ENCODE data around the gene NOL4L.
A peak's percentile ranks its signal among the peaks of the same experiment; 100 is the strongest.
"Not testable (repeated sequence)": the region's sequence is repeated elsewhere in the genome, so short reads cannot be mapped to it uniquely, and the experiment has no call there.

Gene NOL4L

DNA sequence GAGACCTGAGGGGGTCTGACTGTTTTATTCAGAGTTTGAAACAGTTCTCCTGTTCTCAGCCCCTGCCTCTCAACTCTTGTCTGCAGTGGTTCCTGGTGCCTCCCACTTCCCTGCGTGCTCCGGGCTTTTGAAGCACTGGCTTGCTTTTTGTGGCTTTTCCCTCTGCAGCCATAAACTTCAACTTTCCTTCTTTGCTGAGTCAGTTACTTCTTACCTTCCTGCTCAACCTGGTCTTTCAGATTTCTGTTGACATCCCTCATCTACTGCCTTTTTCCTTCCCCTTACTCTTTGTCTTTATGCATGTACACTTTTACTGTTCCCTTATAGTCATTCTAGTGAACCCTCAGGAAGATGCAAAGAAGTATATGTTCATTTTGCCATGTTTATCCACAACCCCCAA is 169.6 kb downstream of the NOL4L start:
- H3K4me3 Mint-ChIP-seq: no peak overlapping the region

DNA sequence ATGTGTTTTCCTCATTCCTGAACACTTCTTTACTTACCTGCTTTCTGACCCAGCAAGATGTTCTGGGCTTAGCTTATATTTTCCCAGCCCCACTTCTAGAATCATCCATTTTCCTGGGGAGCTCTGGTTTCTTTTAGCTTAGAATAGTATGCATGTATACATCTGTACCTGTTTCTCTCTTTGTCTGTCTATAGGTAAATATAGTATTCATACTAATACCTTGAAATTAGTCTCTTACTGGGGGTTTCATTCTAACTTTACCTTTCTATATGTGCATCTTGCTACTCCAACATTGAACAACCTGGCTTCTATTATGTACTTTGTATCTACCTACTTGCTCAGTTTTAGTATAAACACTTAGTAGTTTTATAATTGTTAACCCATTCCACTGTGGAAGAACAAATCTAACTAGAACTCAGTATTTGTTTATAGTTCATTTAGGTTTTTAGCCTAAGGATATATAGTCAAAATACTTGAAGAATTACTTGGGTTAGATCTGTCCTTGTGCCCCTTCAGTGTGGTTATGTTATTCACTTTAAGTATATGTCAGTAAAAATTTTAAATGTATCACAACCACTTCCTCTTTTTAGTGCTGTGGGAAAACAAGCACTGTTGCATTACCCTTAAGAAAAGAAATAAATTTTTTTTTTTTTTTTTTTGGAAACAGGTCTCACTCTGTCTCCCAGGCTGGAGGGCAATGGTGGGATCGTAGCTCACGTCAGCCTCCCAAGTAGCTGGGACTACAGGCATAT is 173.0 kb downstream of the NOL4L start:
- Mint-ChIP-seq H3K9me3 (no peaks in the 10 kb centered on the region), H3K36me3 (ENCODE audit: insufficient read depth) (peaks cover 21% of the 10 kb centered on the region), H3K27ac (no peak overlapping the region), H3K27me3 (no peaks in the 10 kb centered on the region), H3K4me1 (ENCODE audit: low read depth in 2 of 2) (peaks cover 33 to 56% of the 10 kb centered on the region in 2 donors), H3K4me3 (peak overlapping the region in 1 of 2 donors; percentile 4)
- no peak for ATAC-seq (replicated peaks)
- DNase-seq: no peak

More for the DNA sequence above, 169.6 kb downstream of the NOL4L start:
- H3K27ac Mint-ChIP-seq: peak overlapping the region; percentile 1 to 32
- H3K4me1 Mint-ChIP-seq (ENCODE audit: low read depth in 2 of 2): peaks cover 26 to 55% of the 10 kb centered on the region in 2 donors
- no peaks in the 10 kb centered on the region for H3K27me3 Mint-ChIP-seq
- ATAC-seq (replicated peaks) (no peak), DNase-seq (no peak)
- H3K9me3 Mint-ChIP-seq: no peaks in the 10 kb centered on the region
- peaks cover 11% of the 10 kb centered on the region for H3K36me3 Mint-ChIP-seq (ENCODE audit: insufficient read depth)

DNA sequence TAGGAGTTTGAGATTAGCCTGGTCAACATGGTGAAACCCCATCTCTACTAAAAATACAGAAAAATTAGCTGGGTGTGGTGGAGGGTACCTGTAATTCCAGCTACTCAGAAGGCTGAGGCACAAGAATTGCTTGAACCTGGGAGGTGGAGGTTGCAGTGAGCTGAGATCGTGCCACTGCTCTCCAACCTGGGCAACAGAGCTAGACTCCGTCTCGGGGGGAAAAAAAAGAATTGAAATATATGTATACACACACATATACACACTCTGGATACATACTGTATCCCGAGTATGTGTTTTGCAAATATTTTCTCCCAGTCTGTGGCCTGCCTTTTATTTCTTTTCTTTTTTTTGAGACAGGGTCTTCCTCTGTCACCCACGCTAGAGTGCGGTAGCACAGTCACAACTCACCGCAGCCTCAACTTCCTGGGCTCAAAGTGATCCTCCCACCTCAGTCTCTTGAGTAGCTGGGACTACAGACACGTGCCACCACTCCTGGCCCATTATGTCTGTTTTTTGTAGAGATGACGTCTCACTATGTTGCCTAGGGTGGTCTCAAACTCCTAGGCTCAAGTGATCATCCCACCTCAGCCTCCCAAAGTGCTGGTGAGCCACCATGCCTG is 177.9 kb downstream of the NOL4L start:
- not testable (repeated sequence) for H3K9me3 Mint-ChIP-seq, H3K27me3 Mint-ChIP-seq
- peak overlapping the region; percentile 4 to 19 for H3K27ac Mint-ChIP-seq
- DNase-seq (peak; percentile 42 to 49 (median 46)), ATAC-seq (replicated peaks) (peak; percentile 100)
- peaks cover 30 to 41% of the 10 kb centered on the region in 2 donors for H3K4me1 Mint-ChIP-seq (ENCODE audit: low read depth in 2 of 2)
- H3K36me3 Mint-ChIP-seq (ENCODE audit: insufficient read depth): peaks cover 25% of the 10 kb centered on the region
- H3K4me3 Mint-ChIP-seq: peak overlapping the region; percentile 32 to 63

DNA sequence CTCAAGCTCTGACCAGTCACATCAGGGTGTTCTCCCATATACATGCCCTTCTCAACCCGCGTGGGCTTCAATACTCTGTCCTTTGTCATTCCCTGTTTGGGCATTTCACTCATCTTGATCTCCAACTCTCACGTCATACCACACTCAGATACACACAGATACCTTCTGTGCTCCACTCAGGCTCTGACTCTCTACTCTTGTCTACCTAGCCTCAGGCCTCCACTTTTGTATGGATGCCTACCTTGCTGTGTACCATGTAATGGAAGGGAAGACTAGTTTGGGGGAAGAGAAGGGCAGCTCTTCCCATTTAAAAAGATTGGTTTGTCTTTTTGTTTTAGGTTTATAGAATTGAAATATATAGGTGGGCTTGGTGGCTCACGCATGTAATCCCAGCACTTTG is 178.4 kb downstream of the NOL4L start:
- H3K27me3 Mint-ChIP-seq: no peaks in the 10 kb centered on the region
- H3K9me3 Mint-ChIP-seq: no peaks in the 10 kb centered on the region
- peak overlapping the region; percentile 4 to 19 for H3K27ac Mint-ChIP-seq
- ATAC-seq (replicated peaks) (no peak), DNase-seq (no peak)
- peak overlapping the region in 1 of 2 donors; percentile 63 for H3K4me3 Mint-ChIP-seq
- H3K4me1 Mint-ChIP-seq (ENCODE audit: low read depth in 2 of 2): peaks cover 26 to 36% of the 10 kb centered on the region in 2 donors
- peaks cover 29% of the 10 kb centered on the region for H3K36me3 Mint-ChIP-seq (ENCODE audit: insufficient read depth)

DNA sequence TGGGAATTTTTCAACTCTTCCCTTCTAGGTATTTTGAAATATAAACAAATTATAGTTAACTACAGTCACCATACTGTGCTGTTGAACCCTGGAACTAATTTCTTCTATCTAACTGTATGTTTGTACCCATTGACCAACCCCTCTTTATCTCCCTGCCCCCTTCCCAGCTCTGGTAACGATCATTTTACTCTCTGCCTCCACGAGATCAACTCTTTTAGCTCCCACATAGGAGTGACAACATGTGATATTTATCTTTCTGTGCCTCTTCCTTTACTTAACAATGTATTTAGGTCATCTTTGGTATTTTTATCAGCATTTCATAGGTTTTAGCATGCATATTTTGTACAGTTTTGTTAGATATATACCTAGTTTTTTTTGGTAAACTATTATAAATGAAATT is 181.1 kb downstream of the NOL4L start:
- ATAC-seq (replicated peaks) (no peak), DNase-seq (no peak)
- H3K9me3 Mint-ChIP-seq: no peaks in the 10 kb centered on the region
- H3K27ac Mint-ChIP-seq: peak overlapping the region; percentile 10 to 51
- H3K4me1 Mint-ChIP-seq (ENCODE audit: low read depth in 2 of 2): peaks cover 30 to 55% of the 10 kb centered on the region in 2 donors
- H3K27me3 Mint-ChIP-seq: no peaks in the 10 kb centered on the region
- H3K4me3 Mint-ChIP-seq: no peak overlapping the region
- peaks cover 39% of the 10 kb centered on the region for H3K36me3 Mint-ChIP-seq (ENCODE audit: insufficient read depth)

DNA sequence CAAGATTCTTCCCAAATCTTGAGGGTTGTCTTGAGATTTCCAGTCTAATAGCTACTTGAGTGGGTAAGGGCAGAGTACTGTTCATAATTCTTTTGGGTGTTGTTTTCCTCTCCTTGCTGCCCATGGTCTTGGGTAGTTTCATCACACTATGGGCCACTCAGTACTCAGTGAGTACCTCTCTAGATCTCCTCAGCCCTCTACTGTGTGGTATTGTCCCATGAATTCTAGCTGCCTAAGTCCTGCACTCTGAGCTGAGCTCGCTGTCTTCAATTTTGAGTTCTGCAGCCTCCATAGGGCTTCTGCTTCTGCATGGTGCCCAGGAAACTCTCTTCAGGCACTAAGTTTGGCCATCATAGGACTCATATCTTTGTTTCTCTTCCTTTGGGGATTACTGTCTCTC is 184.7 kb downstream of the NOL4L start:
- peaks cover 21 to 42% of the 10 kb centered on the region in 2 donors for H3K4me1 Mint-ChIP-seq (ENCODE audit: low read depth in 2 of 2)
- ATAC-seq (replicated peaks) (no peak), DNase-seq (no peak)
- H3K36me3 Mint-ChIP-seq (ENCODE audit: insufficient read depth): peaks cover 30% of the 10 kb centered on the region
- H3K4me3 Mint-ChIP-seq: no peak overlapping the region
- H3K27ac Mint-ChIP-seq: peak overlapping the region; percentile 29 to 76
- H3K27me3 Mint-ChIP-seq: no peaks in the 10 kb centered on the region
- no peaks in the 10 kb centered on the region for H3K9me3 Mint-ChIP-seq

DNA sequence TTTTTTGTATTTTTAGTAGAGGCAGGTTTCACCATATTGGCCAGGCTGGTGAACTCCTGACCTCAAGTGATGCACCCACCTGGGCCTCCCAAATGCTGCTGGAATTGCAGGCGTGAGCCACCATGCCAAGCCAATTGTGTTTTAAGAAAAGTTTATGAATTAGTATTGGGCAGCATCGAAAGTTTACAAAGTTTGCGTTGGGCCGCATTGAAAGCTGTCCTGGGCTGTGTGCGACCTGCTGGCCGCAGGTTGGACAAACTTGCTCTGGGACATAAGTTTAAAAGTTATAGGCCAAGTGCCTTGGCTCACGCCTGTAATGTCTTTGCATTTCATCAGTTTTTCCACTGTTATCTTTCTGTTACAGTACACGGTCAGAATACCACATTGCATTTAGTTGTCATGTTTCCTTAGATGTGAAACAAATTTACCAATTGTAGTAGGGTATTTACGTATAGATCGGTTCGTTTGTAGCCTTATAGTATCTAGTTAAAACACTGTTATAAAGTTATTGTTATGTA is 187.5 kb downstream of the NOL4L start:
- Mint-ChIP-seq H3K27ac (no peak overlapping the region), H3K36me3 (ENCODE audit: insufficient read depth) (peaks cover 36% of the 10 kb centered on the region), H3K4me1 (ENCODE audit: low read depth in 2 of 2) (peaks cover 18 to 44% of the 10 kb centered on the region in 2 donors), H3K4me3 (no peak overlapping the region), H3K27me3 (no peaks in the 10 kb centered on the region), H3K9me3 (no peaks in the 10 kb centered on the region)
- no peak for ATAC-seq (replicated peaks)
- no peak for DNase-seq

DNA sequence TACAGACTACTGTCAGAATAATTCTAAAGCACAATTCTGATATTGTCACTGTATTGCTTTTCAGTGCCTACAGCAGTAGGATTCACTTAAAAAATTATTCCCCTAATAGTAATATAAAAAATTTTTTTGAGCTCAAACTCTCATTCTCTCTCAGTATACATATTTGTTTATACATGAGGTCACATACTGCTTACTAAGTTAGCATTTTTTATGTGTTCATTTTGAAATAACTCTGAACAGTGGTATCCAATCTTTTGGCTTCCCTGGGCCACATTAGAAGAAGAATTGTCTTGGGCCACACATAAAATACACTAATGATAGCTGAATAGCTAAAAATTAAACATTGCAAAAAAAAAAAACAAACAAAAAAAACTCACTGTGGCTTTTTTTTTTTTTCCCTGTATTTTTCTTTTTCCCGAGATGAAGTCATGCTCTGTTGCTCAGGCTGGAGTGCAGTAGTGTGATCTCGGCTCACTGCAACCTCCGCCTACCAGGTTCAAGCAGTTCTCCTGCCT is 188.4 kb downstream of the NOL4L start:
- Mint-ChIP-seq H3K4me1 (ENCODE audit: low read depth in 2 of 2) (peaks cover 18 to 48% of the 10 kb centered on the region in 2 donors), H3K27ac (peak overlapping the region; percentile 5 to 27), H3K4me3 (no peak overlapping the region), H3K27me3 (no peaks in the 10 kb centered on the region), H3K9me3 (no peaks in the 10 kb centered on the region), H3K36me3 (ENCODE audit: insufficient read depth) (peaks cover 34% of the 10 kb centered on the region)
- DNase-seq (no peak), ATAC-seq (replicated peaks) (no peak)

DNA sequence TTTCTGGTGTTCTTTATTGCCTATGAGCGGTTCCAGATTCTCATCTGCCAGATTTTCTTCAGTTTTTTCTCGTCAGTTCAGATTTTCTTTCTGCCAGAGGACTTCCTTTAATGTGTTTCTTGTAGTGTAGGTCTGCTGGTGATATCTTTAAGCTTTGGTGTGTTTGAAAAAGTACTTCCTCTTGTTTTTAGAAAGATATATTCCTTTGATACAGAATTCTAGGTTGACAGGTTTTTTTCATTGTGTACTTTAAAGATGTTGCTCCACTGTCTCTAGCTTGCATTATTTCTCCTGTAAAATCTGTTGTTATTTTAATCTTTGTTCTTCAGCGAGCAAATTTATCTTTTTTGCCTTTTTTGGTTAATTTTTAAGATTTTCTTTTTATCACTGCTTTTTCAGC is 190.1 kb downstream of the NOL4L start:
- H3K27ac Mint-ChIP-seq: no peak overlapping the region
- H3K4me3 Mint-ChIP-seq: no peak overlapping the region
- H3K27me3 Mint-ChIP-seq: no peaks in the 10 kb centered on the region
- DNase-seq: no peak
- peaks cover 43% of the 10 kb centered on the region for H3K36me3 Mint-ChIP-seq (ENCODE audit: insufficient read depth)
- H3K9me3 Mint-ChIP-seq: no peaks in the 10 kb centered on the region
- no peak for ATAC-seq (replicated peaks)
- H3K4me1 Mint-ChIP-seq (ENCODE audit: low read depth in 2 of 2): peaks cover 13 to 44% of the 10 kb centered on the region in 2 donors

Measured in effector memory CD8-positive, alpha-beta T cell (primary cell).